Activated CD8-positive, alpha-beta T cell treated with anti-CD3 and anti-CD28 coated beads, Interleukin-2, amount 10 ng/mL, durations not matched to agents 7 days and 5 days (primary cell): Measurements from ENCODE around the gene RASD2. TPM values are rescaled to one million over a fixed set of nuclear protein-coding genes. Genes with fewer than 3 reads are reported as not detected.
A peak's percentile ranks its signal among the peaks of the same experiment; 100 is the strongest.

Experiments used
- ATAC-seq: fragments of 150-1000 bp; cut with Tn5 transposase; one replicate; pipeline ENCODE4 v1.10.0; 2021; ENCODE audit warnings: moderate library complexity
- CTCF ChIA-PET: fragments of 350-600 bp; sonication (Branson Sonifier 250); formaldehyde crosslinking; loops from one replicate; lab custom pipeline; 2021; ENCODE audit warnings: antibody characterized with exemption; lab: Charles Lee
- POLR2A ChIA-PET: fragments of 350-600 bp; sonication (Branson Sonifier 250); formaldehyde crosslinking; loops from one replicate; lab custom pipeline; 2021; ENCODE audit warnings: antibody characterized with exemption; lab: Charles Lee
- DNase-seq: peaks from one replicate; pipeline ENCODE4 v3.0.0-alpha.2; 2020
- H3K27ac Mint-ChIP-seq: one replicate; pipeline ENCODE4 v1.8.0; 2021; ENCODE audit warnings: mild to moderate bottlenecking, mixed read lengths
- H3K27me3 Mint-ChIP-seq: one replicate; pipeline ENCODE4 v1.8.0; 2021; ENCODE audit warnings: low read depth, mixed read lengths
- H3K36me3 Mint-ChIP-seq: one replicate; pipeline ENCODE4 v1.8.0; 2021; ENCODE audit warnings: low read depth, mixed read lengths
- H3K4me1 Mint-ChIP-seq: one replicate; pipeline ENCODE4 v1.8.0; 2021; ENCODE audit warnings: low read depth, mixed read lengths
- H3K4me3 Mint-ChIP-seq: one replicate; pipeline ENCODE4 v1.8.0; 2021; ENCODE audit warnings: mild to moderate bottlenecking, mixed read lengths
- H3K9me3 Mint-ChIP-seq: one replicate; pipeline ENCODE4 v1.8.0; 2022; ENCODE audit warnings: mixed read lengths; ENCODE audit not compliant: insufficient read depth
- total RNA-seq, 2 experiments: library from RNA; stranded (reverse); gene quantifications; one replicate each; pipeline ENCODE4 v1.2.3, GENCODE V29; 2021

The RASD2 gene
- total RNA-seq, 2 experiments from 2014 or later = 0.08 TPM

- no peaks in the 10 kb centered on the region for H3K4me1 Mint-ChIP-seq
- ATAC-seq (no peak), DNase-seq (no peak)
- H3K27ac Mint-ChIP-seq = no peak overlapping the region
- POLR2A ChIA-PET = no interaction called here
- H3K4me3 Mint-ChIP-seq = no peak overlapping the region
- CTCF ChIA-PET = no interaction called here
- H3K9me3 Mint-ChIP-seq = no peaks in the 10 kb centered on the region
- no peaks in the 10 kb centered on the region for H3K36me3 Mint-ChIP-seq
- no peaks in the 10 kb centered on the region for H3K27me3 Mint-ChIP-seq
These were observed 7.1 kb upstream of the RASD2 start for GRCh38 chr22:35533365-35534029.

GRCh38 chr22:35534091-35534490 lies 6.5 kb upstream of the RASD2 start:
- Mint-ChIP-seq H3K36me3 (no peaks in the 10 kb centered on the region), H3K27me3 (peaks cover 5% of the 10 kb centered on the region), H3K4me1 (no peaks in the 10 kb centered on the region), H3K27ac (no peak overlapping the region), H3K9me3 (no peaks in the 10 kb centered on the region), H3K4me3 (no peak overlapping the region)
- DNase-seq (no peak), ATAC-seq (no peak)
- CTCF ChIA-PET = no interaction called here
- POLR2A ChIA-PET = no interaction called here

- Mint-ChIP-seq H3K27me3 (peaks cover 16% of the 10 kb centered on the region), H3K4me1 (peaks cover 5% of the 10 kb centered on the region), H3K4me3 (no peak overlapping the region), H3K9me3 (no peaks in the 10 kb centered on the region), H3K36me3 (no peaks in the 10 kb centered on the region), H3K27ac (no peak overlapping the region)
- ChIA-PET POLR2A (no interaction called here), CTCF (no interaction called here)
- ATAC-seq = no peak
- DNase-seq = no peak
These were observed 3.4 kb upstream of the RASD2 start for GRCh38 chr22:35537232-35537631.

DNA sequence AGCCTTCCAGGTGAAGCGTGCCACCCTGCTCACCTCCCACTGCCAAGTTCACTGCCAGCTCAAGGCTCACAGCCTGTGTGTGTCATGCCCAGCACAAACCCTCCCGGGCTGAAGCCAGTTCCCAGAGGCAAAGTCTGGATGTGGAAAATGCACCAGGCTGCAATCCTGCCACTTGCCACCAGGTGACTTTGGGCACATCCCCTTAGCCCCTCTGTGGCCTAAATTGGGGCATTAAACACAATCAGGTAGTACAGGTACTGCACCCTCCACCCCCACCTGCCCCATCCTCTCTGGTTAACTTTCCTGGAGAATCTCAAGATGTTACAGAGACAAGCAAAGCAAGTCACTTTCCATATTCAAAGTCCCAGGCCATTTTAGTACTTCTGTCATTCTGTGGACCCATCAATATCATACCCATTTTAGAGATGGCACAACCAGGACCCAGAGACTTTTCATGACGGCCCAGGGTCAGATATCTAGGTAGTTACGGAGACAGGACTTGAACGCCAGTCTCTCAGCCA lies 1.8 kb upstream of the RASD2 start:
- Mint-ChIP-seq H3K27ac (no peak overlapping the region), H3K4me3 (no peak overlapping the region), H3K9me3 (no peaks in the 10 kb centered on the region), H3K27me3 (peaks cover 26% of the 10 kb centered on the region), H3K4me1 (peaks cover 5% of the 10 kb centered on the region), H3K36me3 (no peaks in the 10 kb centered on the region)
- CTCF ChIA-PET = interaction anchor here (0.7 to 1.6 kb wide), 3 partner anchors 8 to 44 kb away, joined by 3 read pairs; no protein-coding TSS in a partner anchor
- POLR2A ChIA-PET = no interaction called here
- ATAC-seq (no peak), DNase-seq (peak; percentile 41)

GRCh38 chr22:35539487-35539886 lies 1.1 kb upstream of the RASD2 start:
- POLR2A ChIA-PET = no interaction called here
- H3K36me3 Mint-ChIP-seq = no peaks in the 10 kb centered on the region
- H3K27ac Mint-ChIP-seq = no peak overlapping the region
- peaks cover 5% of the 10 kb centered on the region for H3K4me1 Mint-ChIP-seq
- peaks cover 28% of the 10 kb centered on the region for H3K27me3 Mint-ChIP-seq
- no peaks in the 10 kb centered on the region for H3K9me3 Mint-ChIP-seq
- no peak for DNase-seq
- CTCF ChIA-PET = interaction anchor here (0.7 to 1.6 kb wide), 3 partner anchors 9 to 44 kb away, joined by 3 read pairs; no protein-coding TSS in a partner anchor
- peak overlapping the region; percentile 22 for H3K4me3 Mint-ChIP-seq
- no peak for ATAC-seq

GRCh38 chr22:35539910-35540594 lies 579 bp upstream of the RASD2 start:
- peak overlapping the region; percentile 64 for H3K4me3 Mint-ChIP-seq
- H3K27me3 Mint-ChIP-seq = peaks cover 28% of the 10 kb centered on the region
- CTCF ChIA-PET = interaction anchor here (1.4 kb wide), 1 partner anchor 43 kb away, joined by 3 read pairs; no protein-coding TSS in a partner anchor
- no peaks in the 10 kb centered on the region for H3K9me3 Mint-ChIP-seq
- ATAC-seq = peak; percentile 89
- no peaks in the 10 kb centered on the region for H3K36me3 Mint-ChIP-seq
- no peak overlapping the region for H3K27ac Mint-ChIP-seq
- DNase-seq = peak; percentile 71
- H3K4me1 Mint-ChIP-seq = peaks cover 5% of the 10 kb centered on the region
- POLR2A ChIA-PET = no interaction called here

DNA sequence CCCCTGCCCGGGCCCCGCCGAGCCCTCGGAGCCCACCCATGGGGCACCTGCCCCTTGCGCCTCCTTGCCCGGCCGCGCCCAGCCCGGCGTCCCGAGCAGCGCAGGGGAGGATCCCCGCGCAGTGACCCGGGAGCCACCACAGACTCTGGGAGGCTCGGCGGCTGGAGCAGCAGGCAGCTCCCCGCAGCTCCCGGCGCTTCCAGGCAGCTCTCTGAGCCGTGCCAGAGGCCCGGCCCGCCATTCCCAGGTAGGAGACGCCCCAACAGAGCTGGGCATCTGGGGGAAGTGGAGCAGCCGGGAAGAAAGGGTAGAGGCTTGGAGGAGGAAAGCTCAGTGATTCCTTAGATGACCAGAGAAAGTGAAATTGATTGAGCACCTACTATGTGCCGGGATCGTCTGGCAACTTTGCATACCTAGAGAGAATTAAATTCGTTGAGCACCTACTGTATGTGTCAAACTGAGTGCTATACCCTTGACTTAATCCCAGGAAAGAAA lies 670 bp downstream of the RASD2 start:
- H3K4me1 Mint-ChIP-seq = peaks cover 5% of the 10 kb centered on the region
- peaks cover 30% of the 10 kb centered on the region for H3K27me3 Mint-ChIP-seq
- ATAC-seq (no peak), DNase-seq (no peak)
- H3K4me3 Mint-ChIP-seq = no peak overlapping the region
- CTCF ChIA-PET = interaction anchor here (1.2 kb wide), 1 partner anchor 42 kb away, joined by 4 read pairs; no protein-coding TSS in a partner anchor
- H3K36me3 Mint-ChIP-seq = no peaks in the 10 kb centered on the region
- POLR2A ChIA-PET = no interaction called here
- H3K9me3 Mint-ChIP-seq = no peaks in the 10 kb centered on the region
- no peak overlapping the region for H3K27ac Mint-ChIP-seq

DNA sequence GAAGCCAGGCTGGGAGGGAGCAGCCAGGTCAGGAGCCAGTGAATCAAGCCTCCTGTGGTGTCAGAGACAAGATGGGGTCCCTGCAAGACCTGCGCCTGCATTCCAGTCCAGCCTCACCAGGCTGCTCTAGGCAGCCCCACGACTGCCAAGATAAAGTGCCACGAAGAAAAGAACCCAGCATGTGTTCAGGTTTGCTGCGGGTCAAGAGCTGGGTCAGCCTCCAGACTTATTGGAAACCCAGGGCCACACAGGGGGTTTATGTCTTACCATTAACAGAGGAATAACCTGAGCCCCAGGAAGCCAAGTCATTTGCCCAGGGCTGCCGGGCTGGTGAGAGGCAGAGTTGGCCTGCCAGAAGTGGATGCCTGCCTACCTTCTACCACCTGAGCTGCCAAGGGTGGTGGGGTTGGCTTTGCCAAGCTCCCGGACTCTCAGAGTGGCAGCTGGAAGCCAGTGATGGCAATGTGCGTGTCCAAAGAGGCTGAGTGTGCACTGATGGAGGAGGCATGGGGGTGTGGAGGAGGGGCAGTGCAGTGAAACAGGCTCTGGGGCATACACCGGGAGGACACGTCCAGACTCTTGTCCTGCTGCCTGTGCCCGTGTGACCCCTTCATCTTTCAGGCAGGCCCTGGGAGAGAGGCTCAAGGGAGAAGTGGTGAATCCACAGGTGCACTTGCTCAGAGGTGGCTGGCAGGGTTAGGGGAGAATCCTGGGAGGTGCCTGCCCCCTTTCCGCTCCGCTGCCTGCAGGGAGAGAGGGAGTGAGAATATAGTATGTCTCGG lies 1.7 kb downstream of the RASD2 start:
- H3K4me3 Mint-ChIP-seq = no peak overlapping the region
- CTCF ChIA-PET = interaction anchor here (1.2 kb wide), 1 partner anchor 41 kb away, joined by 4 read pairs; no protein-coding TSS in a partner anchor

GRCh38 chr22:35542939-35543516 lies 2.4 kb downstream of the RASD2 start:
- ATAC-seq = no peak
- peaks cover 5% of the 10 kb centered on the region for H3K4me1 Mint-ChIP-seq
- no peak overlapping the region for H3K4me3 Mint-ChIP-seq
- no peaks in the 10 kb centered on the region for H3K36me3 Mint-ChIP-seq
- H3K27ac Mint-ChIP-seq = no peak overlapping the region
- no peak for DNase-seq
- ChIA-PET POLR2A (no interaction called here), CTCF (no interaction called here)
- peaks cover 30% of the 10 kb centered on the region for H3K27me3 Mint-ChIP-seq
- H3K9me3 Mint-ChIP-seq = no peaks in the 10 kb centered on the region

More for the DNA sequence above, 1.7 kb downstream of the RASD2 start:
- Mint-ChIP-seq H3K36me3 (no peaks in the 10 kb centered on the region), H3K27me3 (peaks cover 30% of the 10 kb centered on the region), H3K4me1 (peaks cover 5% of the 10 kb centered on the region), H3K9me3 (no peaks in the 10 kb centered on the region), H3K27ac (no peak overlapping the region)
- ATAC-seq (no peak), DNase-seq (no peak)
- POLR2A ChIA-PET = no interaction called here

GRCh38 chr22:35543702-35544101 lies 3.1 kb downstream of the RASD2 start:
- ChIA-PET CTCF (no interaction called here), POLR2A (no interaction called here)

DNA sequence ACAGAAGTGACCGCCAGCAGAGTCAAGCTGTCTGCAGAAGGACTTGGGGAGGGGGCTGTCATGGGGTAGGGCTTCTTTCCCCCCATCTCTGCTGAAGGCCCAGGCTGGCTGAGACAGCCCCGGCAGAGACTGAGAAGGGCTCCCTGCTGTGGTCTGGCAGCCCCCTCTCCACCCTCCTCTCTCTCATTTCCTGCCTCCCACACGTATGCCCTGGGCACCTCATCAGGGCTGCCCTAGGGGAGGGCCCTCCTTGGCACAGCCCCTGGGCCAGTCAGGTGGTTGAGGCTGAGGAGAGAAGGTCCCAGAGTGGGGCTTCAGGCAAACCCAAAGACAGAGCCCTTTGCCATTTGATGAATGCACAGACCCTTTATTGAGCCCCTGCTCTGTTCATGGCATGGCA lies 3.6 kb downstream of the RASD2 start:
- no peak for DNase-seq
- Mint-ChIP-seq H3K4me3 (no peak overlapping the region), H3K4me1 (peaks cover 5% of the 10 kb centered on the region), H3K27ac (no peak overlapping the region), H3K27me3 (peaks cover 25% of the 10 kb centered on the region), H3K36me3 (no peaks in the 10 kb centered on the region), H3K9me3 (no peaks in the 10 kb centered on the region)
- no peak for ATAC-seq
- ChIA-PET CTCF (no interaction called here), POLR2A (no interaction called here)

More at GRCh38 chr22:35543702-35544101, 3.1 kb downstream of the RASD2 start:
- Mint-ChIP-seq H3K4me1 (peaks cover 5% of the 10 kb centered on the region), H3K4me3 (no peak overlapping the region), H3K9me3 (no peaks in the 10 kb centered on the region), H3K27me3 (peaks cover 28% of the 10 kb centered on the region), H3K36me3 (no peaks in the 10 kb centered on the region), H3K27ac (no peak overlapping the region)
- DNase-seq (no peak), ATAC-seq (no peak)
